SKM-1 (cell line): Measurements from ENCODE around the gene FKBP14.

Source experiments
- DNase-seq: peaks from one replicate; lab custom pipeline; 2025; ENCODE audit not compliant: unreplicated experiment; lab: John Stamatoyannopoulos, UW

The FKBP14 gene

GRCh38 chr7:29991937-29992336 lies 34.6 kb downstream of the FKBP14 start:
- DNase-seq = no peak

GRCh38 chr7:29990931-29991330 lies 35.6 kb downstream of the FKBP14 start:
- DNase-seq = no peak

GRCh38 chr7:29989257-29989995 lies 37.1 kb downstream of the FKBP14 start, which contains the start of gene SCRN1:
Gene SCRN1, minus strand, starts transcription at chr7:29989801. Its CDS starts 20,734 bp downstream, at chr7:29969067.
- DNase-seq = no peak

GRCh38 chr7:29988424-29989256 lies 37.9 kb downstream of the FKBP14 start:
- peak; percentile 11 for DNase-seq

GRCh38 chr7:29987811-29988317 lies 38.6 kb downstream of the FKBP14 start:
- DNase-seq = peak; percentile 17

GRCh38 chr7:29987083-29987482 lies 39.4 kb downstream of the FKBP14 start:
- no peak for DNase-seq

GRCh38 chr7:29980151-29980550 lies 46.4 kb downstream of the FKBP14 start:
- no peak for DNase-seq

GRCh38 chr7:29977886-29978651 lies 48.4 kb downstream of the FKBP14 start:
- DNase-seq = no peak

GRCh38 chr7:29976673-29977415 lies 49.7 kb downstream of the FKBP14 start:
- no peak for DNase-seq

- DNase-seq = no peak
Measured at GRCh38 chr7:29976266-29976665, 50.2 kb downstream of the FKBP14 start.

- DNase-seq = no peak
Measured at GRCh38 chr7:29975561-29975960, 50.9 kb downstream of the FKBP14 start.

GRCh38 chr7:29974286-29974685 lies 52.2 kb downstream of the FKBP14 start:
- no peak for DNase-seq

- DNase-seq = no peak
Measured at GRCh38 chr7:29972315-29972669, 54.2 kb downstream of the FKBP14 start.

GRCh38 chr7:29971566-29972314 lies 54.8 kb downstream of the FKBP14 start:
- no peak for DNase-seq

GRCh38 chr7:29970158-29970557 lies 56.3 kb downstream of the FKBP14 start:
- DNase-seq = no peak

- DNase-seq = no peak
Measured at GRCh38 chr7:29969738-29970137, 56.8 kb downstream of the FKBP14 start.

- DNase-seq = no peak
Measured at GRCh38 chr7:29968683-29969395, 57.7 kb downstream of the FKBP14 start.

- DNase-seq = no peak
Measured at GRCh38 chr7:29965030-29965429, 61.5 kb downstream of the FKBP14 start.

GRCh38 chr7:29962035-29962434 lies 64.5 kb downstream of the FKBP14 start:
- DNase-seq = no peak
